HCT116 (cell line): ENCODE results near the gene WIZ.

Experiments used
- POLR2AphosphoS5 ChIP-seq: IDR thresholded peaks from 2 replicates; pipeline ENCODE4 v1.6.1; 2011; ENCODE audit warnings: mild to moderate bottlenecking, low read depth, low read length, moderate library complexity
- SP1 ChIP-seq: IDR thresholded peaks from 2 replicates; pipeline ENCODE4 v1.6.1; 2012; ENCODE audit warnings: low read depth
- YY1 ChIP-seq: IDR thresholded peaks from 2 replicates; pipeline ENCODE4 v1.6.1; 2011; ENCODE audit warnings: low read length, low read depth, moderate library complexity, mild to moderate bottlenecking; ENCODE audit not compliant: insufficient replicate concordance; ENCODE audit errors: extremely low read depth
- TF ChIP-seq, protein P1 (sequence below), 3 experiments: fragments of 200-600 bp in 1 of 3; sonication (generic) in 1 of 3; IDR thresholded peaks in 2 of 3; conservative IDR thresholded peaks in 1 of 3; 2 replicates each; pipeline ENCODE4 v1.5.1; 2012 to 2017; ENCODE audit warnings: low read depth in 2 of 3, low read length in 2 of 3, antibody characterized with exemption in 1 of 3, borderline replicate concordance in 1 of 3, control low read depth in 1 of 3, mild to moderate bottlenecking in 1 of 3, mixed read lengths in 1 of 3, mixed run types in 1 of 3, moderate library complexity in 1 of 3; ENCODE audit not compliant: insufficient read depth in 1 of 3
- TF ChIP-seq, protein P2 (sequence below): IDR thresholded peaks from 2 replicates; pipeline ENCODE4 v1.6.1; 2012
- TF ChIP-seq, protein P3 (sequence below): IDR thresholded peaks from 2 replicates; pipeline ENCODE4 v1.6.1; 2012; ENCODE audit warnings: low read depth

DNA sequence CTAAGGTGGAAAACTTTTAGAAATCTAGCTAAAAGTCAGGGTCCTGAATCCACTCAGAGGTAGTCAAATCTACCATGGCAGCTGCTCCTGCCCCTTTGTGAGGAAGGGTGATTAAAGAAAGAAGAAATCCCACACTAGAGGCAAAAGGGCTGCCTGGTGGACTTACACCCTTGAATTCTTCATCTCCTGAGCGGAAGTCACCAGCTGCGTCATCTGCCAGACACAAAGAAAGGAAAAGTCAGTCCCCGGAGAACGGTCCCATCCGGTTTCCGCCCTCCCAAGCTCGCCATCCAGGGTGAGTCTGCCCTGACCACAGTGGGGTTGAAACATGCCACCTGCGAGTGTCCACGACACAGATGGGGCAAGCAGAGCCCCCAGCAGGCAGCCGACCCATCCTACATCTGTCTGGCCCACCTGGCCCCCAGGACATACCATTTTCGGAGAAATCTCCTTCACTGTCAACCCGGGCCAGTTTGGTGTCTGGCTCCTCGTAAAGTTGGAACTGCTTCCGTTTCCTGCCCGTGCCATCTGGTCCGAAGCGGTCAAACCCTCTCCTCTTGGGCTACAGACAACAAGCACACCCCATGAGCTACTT is 77.9 kb downstream of the WIZ start:
- TF ChIP-seq, protein P1, sequence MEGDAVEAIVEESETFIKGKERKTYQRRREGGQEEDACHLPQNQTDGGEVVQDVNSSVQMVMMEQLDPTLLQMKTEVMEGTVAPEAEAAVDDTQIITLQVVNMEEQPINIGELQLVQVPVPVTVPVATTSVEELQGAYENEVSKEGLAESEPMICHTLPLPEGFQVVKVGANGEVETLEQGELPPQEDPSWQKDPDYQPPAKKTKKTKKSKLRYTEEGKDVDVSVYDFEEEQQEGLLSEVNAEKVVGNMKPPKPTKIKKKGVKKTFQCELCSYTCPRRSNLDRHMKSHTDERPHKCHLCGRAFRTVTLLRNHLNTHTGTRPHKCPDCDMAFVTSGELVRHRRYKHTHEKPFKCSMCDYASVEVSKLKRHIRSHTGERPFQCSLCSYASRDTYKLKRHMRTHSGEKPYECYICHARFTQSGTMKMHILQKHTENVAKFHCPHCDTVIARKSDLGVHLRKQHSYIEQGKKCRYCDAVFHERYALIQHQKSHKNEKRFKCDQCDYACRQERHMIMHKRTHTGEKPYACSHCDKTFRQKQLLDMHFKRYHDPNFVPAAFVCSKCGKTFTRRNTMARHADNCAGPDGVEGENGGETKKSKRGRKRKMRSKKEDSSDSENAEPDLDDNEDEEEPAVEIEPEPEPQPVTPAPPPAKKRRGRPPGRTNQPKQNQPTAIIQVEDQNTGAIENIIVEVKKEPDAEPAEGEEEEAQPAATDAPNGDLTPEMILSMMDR (IDR thresholded peaks at IDR 0.05 in 2 of 3, conservative IDR thresholded peaks at IDR 0.05 in 1 of 3; ENCODE audit: borderline replicate concordance in 1 of 3, insufficient read depth in 1 of 3, low read depth in 2 of 3, low read length in 2 of 3): no peak
- TF ChIP-seq POLR2AphosphoS5: no peak
- no peak for TF ChIP-seq YY1
- TF ChIP-seq, protein P2, sequence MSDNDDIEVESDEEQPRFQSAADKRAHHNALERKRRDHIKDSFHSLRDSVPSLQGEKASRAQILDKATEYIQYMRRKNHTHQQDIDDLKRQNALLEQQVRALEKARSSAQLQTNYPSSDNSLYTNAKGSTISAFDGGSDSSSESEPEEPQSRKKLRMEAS: no peak
- TF ChIP-seq, protein P3, sequence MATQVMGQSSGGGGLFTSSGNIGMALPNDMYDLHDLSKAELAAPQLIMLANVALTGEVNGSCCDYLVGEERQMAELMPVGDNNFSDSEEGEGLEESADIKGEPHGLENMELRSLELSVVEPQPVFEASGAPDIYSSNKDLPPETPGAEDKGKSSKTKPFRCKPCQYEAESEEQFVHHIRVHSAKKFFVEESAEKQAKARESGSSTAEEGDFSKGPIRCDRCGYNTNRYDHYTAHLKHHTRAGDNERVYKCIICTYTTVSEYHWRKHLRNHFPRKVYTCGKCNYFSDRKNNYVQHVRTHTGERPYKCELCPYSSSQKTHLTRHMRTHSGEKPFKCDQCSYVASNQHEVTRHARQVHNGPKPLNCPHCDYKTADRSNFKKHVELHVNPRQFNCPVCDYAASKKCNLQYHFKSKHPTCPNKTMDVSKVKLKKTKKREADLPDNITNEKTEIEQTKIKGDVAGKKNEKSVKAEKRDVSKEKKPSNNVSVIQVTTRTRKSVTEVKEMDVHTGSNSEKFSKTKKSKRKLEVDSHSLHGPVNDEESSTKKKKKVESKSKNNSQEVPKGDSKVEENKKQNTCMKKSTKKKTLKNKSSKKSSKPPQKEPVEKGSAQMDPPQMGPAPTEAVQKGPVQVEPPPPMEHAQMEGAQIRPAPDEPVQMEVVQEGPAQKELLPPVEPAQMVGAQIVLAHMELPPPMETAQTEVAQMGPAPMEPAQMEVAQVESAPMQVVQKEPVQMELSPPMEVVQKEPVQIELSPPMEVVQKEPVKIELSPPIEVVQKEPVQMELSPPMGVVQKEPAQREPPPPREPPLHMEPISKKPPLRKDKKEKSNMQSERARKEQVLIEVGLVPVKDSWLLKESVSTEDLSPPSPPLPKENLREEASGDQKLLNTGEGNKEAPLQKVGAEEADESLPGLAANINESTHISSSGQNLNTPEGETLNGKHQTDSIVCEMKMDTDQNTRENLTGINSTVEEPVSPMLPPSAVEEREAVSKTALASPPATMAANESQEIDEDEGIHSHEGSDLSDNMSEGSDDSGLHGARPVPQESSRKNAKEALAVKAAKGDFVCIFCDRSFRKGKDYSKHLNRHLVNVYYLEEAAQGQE: no peak
- no peak for TF ChIP-seq SP1
